Gastrocnemius medialis (tissue), 4 donors: ENCODE results near the gene INPP4B.

ENCODE experiments used
- CTCF ChIP-seq, 5 experiments: fragments of 450-650 bp in 3 of 5; fragments of 200-600 bp in 2 of 5; sonication (generic) in 2 of 5; IDR thresholded peaks in 4 of 5; conservative IDR thresholded peaks in 1 of 5; 1 replicate in 4 of 5; 2 replicates in 1 of 5; pipeline ENCODE4 v1.5.1; 2016 to 2019; ENCODE audit warnings: antibody characterized with exemption in 5 of 5, mild to moderate bottlenecking in 3 of 5, moderate library complexity in 3 of 5
- POLR2A ChIP-seq, 2 donors: fragments of 450-650 bp; IDR thresholded peaks; one replicate each; pipeline ENCODE4 v1.6.1; 2017; ENCODE audit warnings: antibody characterized with exemption in 2 of 2, mild to moderate bottlenecking in 2 of 2, moderate library complexity in 2 of 2

- TF ChIP-seq POLR2A (IDR thresholded peaks at IDR 0.05): no peak
- no peak for TF ChIP-seq CTCF (IDR thresholded peaks at IDR 0.05 in 4 of 5, conservative IDR thresholded peaks at IDR 0.05 in 1 of 5)
Observed at GRCh38 chr4:142161086-142161485, 685.0 kb downstream of the INPP4B start.
